Measurements from ENCODE around the gene KBTBD13.

Gene KBTBD13

GRCh38 chr15:65044724-65045481, 31.6 kb upstream of the KBTBD13 start, which contains the start of gene SLC51B:
TSS of gene SLC51B (plus strand) at chr15:65045387. CDS start at chr15:65050005, 4,618 bp downstream.
- DNase-seq, result no peak
- H3K4me3 Mint-ChIP-seq, result peak within 1 kb of the TSS; percentile 16
- TF ChIP-seq, protein P1, sequence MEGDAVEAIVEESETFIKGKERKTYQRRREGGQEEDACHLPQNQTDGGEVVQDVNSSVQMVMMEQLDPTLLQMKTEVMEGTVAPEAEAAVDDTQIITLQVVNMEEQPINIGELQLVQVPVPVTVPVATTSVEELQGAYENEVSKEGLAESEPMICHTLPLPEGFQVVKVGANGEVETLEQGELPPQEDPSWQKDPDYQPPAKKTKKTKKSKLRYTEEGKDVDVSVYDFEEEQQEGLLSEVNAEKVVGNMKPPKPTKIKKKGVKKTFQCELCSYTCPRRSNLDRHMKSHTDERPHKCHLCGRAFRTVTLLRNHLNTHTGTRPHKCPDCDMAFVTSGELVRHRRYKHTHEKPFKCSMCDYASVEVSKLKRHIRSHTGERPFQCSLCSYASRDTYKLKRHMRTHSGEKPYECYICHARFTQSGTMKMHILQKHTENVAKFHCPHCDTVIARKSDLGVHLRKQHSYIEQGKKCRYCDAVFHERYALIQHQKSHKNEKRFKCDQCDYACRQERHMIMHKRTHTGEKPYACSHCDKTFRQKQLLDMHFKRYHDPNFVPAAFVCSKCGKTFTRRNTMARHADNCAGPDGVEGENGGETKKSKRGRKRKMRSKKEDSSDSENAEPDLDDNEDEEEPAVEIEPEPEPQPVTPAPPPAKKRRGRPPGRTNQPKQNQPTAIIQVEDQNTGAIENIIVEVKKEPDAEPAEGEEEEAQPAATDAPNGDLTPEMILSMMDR (IDR thresholded peaks at IDR 0.05), result no peak
- H3K9me3 Mint-ChIP-seq, result no peaks in the 10 kb centered on the region
- no peaks in the 10 kb centered on the region for H3K36me3 Mint-ChIP-seq (ENCODE audit: low read depth)
- H3K27me3 Mint-ChIP-seq (ENCODE audit: low read depth, poor library complexity), result peaks cover 18% of the 10 kb centered on the region
- H3K27ac Mint-ChIP-seq, result peak within 1 kb of the TSS; percentile 74
- peaks cover 62% of the 10 kb centered on the region for H3K4me1 Mint-ChIP-seq

DNA sequence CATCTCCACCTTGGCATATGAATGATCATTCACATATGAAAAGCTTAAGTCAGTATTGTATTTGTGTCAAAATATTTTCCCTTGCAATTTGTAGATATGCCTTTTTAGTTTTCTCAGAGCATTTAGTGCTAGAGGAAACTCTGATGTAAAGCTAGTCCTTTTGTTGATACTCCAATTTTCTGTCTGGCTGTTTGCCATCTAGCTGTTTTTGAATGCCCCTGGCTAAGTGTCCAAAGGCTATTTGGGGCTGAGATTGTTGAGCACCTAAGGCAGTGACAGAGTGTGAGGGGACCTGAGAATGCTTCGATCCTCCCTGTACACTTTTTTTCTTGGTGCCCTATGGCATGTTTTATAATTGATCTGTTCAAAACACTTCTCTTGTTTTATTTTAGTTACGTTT, 28.3 kb upstream of the KBTBD13 start:
- Mint-ChIP-seq H3K4me1 (peaks cover 55% of the 10 kb centered on the region), H3K27me3 (ENCODE audit: low read depth, poor library complexity) (peaks cover 24% of the 10 kb centered on the region), H3K4me3 (no peak overlapping the region), H3K27ac (no peak overlapping the region), H3K9me3 (no peaks in the 10 kb centered on the region), H3K36me3 (ENCODE audit: low read depth) (no peaks in the 10 kb centered on the region)
- no peak for DNase-seq
- TF ChIP-seq, protein P1 (IDR thresholded peaks at IDR 0.05), result no peak

- Mint-ChIP-seq H3K36me3 (ENCODE audit: low read depth) (no peaks in the 10 kb centered on the region), H3K27ac (no peak overlapping the region), H3K9me3 (no peaks in the 10 kb centered on the region), H3K27me3 (ENCODE audit: low read depth, poor library complexity) (peaks cover 21% of the 10 kb centered on the region), H3K4me1 (peaks cover 48% of the 10 kb centered on the region), H3K4me3 (peak overlapping the region; percentile 30)
- DNase-seq, result peak; percentile 92
- TF ChIP-seq, protein P1 (IDR thresholded peaks at IDR 0.05), result no peak
Measured at GRCh38 chr15:65049418-65049840, 27.1 kb upstream of the KBTBD13 start.

GRCh38 chr15:65050270-65050669, 26.3 kb upstream of the KBTBD13 start:
- DNase-seq, result no peak
- Mint-ChIP-seq H3K4me1 (peaks cover 44% of the 10 kb centered on the region), H3K27ac (no peak overlapping the region), H3K36me3 (ENCODE audit: low read depth) (no peaks in the 10 kb centered on the region), H3K4me3 (no peak overlapping the region), H3K27me3 (ENCODE audit: low read depth, poor library complexity) (peaks cover 21% of the 10 kb centered on the region), H3K9me3 (no peaks in the 10 kb centered on the region)
- TF ChIP-seq, protein P1 (IDR thresholded peaks at IDR 0.05), result no peak

DNA sequence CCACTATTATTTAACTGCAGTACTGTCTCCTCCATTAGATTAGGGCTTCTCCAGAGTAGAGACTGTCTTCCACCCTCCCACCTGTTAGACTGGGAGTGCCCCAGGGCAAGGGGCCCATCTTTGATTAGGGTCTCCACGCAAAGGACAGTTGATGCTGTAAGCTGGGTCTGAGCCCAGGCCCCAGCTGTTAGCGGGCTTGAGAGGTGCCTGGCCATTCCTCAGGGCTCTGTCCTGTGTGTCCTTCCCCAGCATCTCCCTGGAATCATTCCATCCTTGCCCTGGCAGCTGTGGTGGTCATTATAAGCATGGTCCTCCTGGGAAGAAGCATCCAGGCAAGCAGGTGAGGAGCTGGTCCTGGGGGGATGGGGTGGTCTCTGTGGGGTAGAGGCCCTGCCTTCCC, 25.3 kb upstream of the KBTBD13 start:
- TF ChIP-seq, protein P1 (IDR thresholded peaks at IDR 0.05), result no peak
- peaks cover 48% of the 10 kb centered on the region for H3K4me1 Mint-ChIP-seq
- no peak overlapping the region for H3K4me3 Mint-ChIP-seq
- H3K9me3 Mint-ChIP-seq, result no peaks in the 10 kb centered on the region
- no peak overlapping the region for H3K27ac Mint-ChIP-seq
- DNase-seq, result no peak
- peaks cover 21% of the 10 kb centered on the region for H3K27me3 Mint-ChIP-seq (ENCODE audit: low read depth, poor library complexity)
- H3K36me3 Mint-ChIP-seq (ENCODE audit: low read depth), result peaks cover 5% of the 10 kb centered on the region

- peaks cover 61% of the 10 kb centered on the region for H3K4me1 Mint-ChIP-seq
Measured at GRCh38 chr15:65052956-65053355, 23.6 kb upstream of the KBTBD13 start.

More at GRCh38 chr15:65052956-65053355, 23.6 kb upstream of the KBTBD13 start:
- DNase-seq, result no peak
- Mint-ChIP-seq H3K27ac (no peak overlapping the region), H3K4me3 (no peak overlapping the region), H3K9me3 (no peaks in the 10 kb centered on the region), H3K27me3 (ENCODE audit: low read depth, poor library complexity) (peaks cover 16% of the 10 kb centered on the region), H3K36me3 (ENCODE audit: low read depth) (peaks cover 20% of the 10 kb centered on the region)
- TF ChIP-seq, protein P1 (IDR thresholded peaks at IDR 0.05), result no peak

Measured in nephron progenitor cell (in vitro differentiated cells).